D341Med (cell line): ENCODE measurements around the gene PSMC4.

Source experiments
- DNase-seq: peaks from one replicate; pipeline ENCODE4 v3.0.0; 2012; ENCODE audit warnings: low spot score

Gene PSMC4

DNA sequence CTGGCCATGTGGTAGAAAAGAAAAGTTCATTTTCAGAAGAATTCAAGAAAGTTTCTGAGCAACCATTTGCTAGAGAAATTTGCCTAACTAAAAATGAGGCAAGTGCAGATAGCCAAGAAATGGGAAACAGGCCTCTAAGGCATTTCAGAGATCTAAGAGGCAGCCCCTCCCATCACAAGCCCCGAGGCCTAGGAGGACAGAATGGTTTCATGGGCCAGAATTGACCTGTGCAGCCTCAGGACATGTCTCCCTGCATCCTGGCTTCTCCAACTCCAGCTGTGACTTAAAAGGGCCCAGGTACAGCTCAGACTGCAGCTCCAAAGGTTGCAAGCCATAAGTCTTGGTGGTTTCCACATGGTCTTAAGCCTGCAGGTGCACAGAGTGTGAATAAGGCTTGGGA is 22.6 kb downstream of the PSMC4 start:
- DNase-seq, result no peak

DNA sequence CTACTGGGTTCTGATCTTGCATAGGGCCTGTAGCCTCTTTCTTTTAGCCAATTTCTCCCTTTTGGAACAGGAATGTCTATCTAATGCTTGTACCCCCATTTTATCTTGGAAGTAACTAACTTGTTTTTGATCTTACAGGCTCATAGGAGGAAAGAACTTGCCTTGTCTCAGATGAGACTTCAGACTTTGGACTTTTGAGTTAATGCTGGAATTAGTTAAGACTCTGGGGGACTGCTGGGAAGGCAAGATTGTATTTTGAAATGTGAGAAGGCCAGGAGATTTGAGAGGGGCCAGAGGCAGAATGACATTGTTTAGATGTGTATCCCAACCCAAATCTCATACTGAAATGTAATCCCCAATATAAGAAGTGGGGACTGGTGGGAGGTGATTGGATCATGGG is 23.4 kb downstream of the PSMC4 start:
- no peak for DNase-seq

DNA sequence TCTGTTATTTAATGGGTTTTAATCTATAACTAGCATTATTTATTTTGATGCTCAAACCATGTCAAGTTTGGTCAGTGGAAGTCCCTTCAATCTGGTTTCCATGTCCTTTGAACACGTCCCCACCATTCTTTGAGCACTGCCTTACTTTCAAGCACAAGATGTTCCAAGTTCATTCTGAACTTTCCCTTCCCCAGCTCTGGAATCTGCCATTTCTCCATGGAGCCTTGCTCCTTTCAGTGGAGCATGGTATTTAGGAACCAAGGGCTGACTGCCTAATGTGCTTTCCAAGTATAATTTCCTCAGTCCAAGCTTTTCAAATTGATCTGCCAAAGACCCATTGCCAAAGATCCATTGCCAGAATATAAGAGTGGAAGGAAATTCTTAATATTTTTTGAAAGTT is 24.8 kb downstream of the PSMC4 start:
- DNase-seq, result no peak

DNA sequence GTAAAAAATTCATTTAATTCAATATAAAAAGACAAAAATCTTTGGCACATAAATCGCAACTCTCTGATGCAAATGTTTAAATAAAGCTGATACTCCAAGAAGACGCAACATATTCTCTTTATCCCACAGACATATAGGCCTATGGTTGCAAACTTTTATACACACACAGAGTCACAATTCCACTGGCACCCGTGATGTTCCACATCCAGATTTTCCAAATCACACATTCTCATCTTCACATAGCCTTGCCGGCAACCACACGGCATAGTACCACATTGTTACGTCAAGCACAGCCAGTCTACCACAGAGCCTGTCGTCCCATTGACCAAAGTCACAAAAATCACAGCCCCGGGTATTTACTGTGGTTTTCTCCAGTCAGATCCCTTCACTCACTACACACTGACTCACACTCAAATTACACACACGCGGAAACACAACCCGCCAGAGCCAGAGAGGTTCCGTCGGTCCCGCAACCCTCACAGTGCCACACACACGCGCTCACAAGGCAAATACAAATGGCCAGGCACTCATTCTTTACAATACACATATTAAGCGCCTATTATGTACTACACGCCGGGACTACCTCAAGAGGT is 25.3 kb downstream of the PSMC4 start:
- peak; percentile 66 for DNase-seq

DNA sequence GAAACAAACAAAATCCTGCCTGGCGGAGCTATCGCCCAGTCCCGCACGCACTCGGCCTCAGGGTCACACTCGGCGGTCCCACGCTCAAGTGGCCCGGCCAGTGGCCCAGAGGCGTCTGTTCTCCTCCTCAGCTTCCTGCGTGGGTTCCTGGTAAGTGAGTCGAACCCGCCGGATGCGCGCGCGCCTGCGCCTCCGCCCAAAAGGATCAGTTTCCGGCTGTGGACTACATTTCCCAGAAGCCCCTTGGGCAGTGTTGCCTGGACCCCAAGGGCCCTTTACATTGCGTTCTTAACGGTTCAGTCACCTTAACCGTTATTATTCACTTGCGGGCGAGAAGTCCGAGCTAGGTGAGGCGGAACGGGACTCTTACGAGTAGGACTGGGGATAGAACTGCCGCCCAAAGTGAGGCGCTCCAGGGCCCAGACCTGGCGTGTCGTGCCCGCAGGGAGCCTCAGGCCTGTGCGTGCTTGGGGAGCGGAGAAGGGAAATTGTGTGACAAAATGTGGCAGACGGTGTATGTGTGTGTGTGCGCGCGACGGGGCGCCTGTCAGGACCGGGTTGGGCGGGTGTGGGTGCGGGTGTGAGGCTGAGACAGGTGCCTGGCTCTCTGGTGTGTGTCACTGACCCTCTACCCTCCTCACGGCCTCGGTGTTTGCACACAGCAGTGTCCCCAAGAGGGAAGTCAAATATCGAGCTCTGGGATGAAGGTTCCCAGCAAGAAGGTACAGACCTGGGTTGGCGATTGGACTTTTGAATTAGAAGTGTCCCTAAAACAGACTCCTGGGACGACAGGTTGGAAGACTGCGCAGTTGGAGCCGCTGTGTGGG is 26.1 kb downstream of the PSMC4 start, which contains the start of gene ZNF546:
Gene ZNF546 (plus strand): TSS at position 250 of the 827 bp plus-strand sequence. CDS start 1,267 bp downstream, outside the sequence.
- DNase-seq, result peak; percentile 93

DNA sequence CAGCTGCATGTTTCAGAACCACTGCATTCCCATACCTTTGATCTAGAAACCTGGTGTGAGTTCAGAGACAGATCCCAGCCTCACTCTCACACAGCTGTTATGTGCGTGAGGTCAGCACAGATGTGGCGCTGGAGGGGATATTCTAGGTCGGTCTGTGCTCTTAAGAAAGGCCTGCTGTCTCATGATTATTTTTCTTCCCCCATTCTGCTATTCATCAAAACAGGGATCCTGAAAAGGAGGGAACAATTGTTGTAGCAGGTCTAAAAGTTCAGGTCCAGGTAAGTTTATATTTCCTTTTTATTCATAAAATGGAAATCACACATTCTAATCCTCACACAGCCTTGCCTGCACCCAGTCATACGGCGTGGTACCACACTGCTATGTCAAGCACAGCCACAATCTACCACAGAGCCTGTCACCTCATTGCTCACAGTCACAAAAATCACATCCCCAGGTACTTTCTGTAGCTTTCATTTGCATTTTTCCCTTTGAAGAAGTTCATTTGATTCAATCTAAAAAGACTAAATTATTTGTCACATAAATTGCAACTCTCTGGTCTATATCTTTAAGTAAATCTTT is 26.8 kb downstream of the PSMC4 start:
- peak; percentile 16 for DNase-seq

DNA sequence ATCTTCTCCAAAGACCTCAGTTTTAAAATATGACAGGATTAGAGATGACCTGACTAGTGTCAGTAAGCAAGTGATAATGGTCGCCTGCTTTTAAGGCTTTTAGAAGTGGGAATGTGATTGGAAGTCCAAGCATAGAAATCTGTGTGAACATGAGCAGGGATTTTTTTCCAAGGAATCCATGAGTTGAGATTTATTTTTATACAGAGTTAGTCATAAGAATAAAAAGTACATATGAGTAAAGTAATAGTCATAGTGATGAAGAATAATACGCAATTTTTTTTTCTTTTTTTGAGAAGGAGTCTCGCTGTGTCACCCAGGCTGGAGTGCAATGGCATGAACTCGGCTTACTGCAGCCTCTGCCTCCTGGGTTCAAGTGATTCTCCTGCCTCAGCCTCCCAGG is 27.5 kb downstream of the PSMC4 start:
- no peak for DNase-seq

DNA sequence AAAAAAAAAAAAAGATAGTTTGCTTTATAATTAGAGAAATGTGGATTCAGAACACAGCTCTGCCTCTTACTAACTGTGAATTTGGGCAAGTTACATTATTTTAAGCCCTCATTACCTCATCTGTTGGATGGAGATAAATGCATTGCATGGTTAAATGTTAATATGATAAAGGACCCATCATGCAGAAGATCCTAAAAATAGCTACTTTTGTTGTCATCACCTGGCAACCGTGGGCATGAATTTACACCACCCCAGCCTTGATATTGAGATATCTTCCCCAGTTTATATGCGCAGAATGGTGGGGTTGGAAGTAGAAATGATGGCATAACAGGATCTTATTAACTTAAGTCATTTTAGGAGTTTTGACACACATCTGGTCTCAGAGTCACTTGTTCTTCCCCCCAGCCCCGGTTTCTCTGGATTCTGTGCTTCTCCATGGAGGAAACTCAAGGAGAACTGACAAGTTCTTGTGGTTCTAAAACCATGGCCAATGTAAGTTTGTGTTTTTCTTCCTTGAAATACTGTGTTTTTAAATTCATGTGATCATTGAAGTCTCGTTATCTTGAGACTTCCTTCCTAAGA is 34.8 kb downstream of the PSMC4 start:
- DNase-seq, result no peak

DNA sequence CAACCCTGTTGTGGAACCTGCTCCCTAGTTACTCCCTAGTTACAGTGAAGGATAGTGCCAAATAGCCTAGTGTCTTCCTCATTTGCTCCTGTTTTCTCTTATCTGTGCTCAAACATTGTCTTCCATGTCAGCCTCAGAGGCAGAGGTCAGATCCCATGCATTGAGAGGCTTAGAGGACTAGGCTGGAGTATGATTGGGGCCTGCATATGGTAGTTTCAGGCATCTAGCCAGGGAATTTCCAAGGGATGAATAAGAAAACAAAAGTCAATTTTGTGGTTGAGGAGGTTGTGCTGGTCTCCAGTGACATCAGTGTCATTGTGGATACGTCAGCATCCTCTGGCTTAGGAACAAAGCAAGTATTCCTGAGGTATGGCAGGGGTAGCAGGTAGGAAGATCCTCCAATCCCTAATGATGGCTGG is 35.3 kb downstream of the PSMC4 start:
- DNase-seq, result no peak

DNA sequence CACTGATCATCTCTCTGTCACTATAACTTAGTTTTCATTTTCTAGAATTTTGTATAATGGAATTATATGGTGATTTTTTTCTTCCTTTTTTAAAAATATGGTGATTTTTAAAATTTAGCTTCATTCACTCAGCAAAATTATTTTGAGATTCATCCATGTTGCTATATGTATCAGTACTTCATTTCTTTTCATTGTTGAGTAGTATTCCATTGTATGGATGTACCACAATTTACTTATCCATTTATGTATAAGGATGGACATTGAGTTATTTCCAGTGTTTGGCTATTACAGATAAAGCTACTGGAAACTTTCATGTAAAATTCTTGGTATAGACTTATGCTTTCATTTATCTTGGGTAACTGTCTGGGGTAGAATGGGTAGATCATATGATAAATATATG is 38.7 kb downstream of the PSMC4 start:
- DNase-seq, result no peak

DNA sequence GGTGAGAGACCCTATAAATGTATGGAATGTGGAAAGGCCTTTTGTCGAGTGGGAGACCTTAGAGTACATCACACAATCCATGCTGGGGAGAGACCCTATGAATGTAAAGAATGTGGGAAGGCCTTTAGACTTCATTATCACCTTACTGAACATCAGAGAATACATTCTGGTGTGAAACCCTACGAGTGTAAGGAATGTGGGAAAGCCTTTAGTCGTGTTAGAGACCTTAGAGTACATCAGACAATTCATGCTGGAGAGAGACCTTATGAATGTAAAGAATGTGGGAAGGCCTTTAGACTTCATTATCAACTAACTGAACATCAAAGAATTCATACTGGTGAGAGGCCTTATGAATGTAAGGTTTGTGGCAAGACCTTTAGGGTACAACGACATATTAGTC is 43.0 kb downstream of the PSMC4 start:
- no peak for DNase-seq

DNA sequence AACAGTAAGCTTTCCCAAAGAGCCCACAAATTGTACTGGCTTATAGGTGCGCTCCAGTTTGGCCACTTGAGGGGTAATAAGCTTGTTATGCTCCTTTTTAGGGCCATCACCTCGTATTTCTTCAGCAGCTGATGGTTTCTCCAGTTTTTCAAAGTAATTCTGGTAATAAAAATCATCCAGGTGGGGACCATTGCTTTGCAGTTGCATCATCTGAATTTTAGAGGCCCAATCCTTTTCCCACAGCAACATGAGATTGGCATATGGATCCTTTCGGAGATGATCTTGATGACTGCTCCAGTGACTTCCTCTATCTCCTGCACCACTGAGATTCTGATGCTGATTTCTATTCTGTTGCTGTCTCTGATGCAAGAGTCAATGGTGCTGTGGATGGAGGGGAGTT is 53.0 kb downstream of the PSMC4 start:
- DNase-seq, result no peak

DNA sequence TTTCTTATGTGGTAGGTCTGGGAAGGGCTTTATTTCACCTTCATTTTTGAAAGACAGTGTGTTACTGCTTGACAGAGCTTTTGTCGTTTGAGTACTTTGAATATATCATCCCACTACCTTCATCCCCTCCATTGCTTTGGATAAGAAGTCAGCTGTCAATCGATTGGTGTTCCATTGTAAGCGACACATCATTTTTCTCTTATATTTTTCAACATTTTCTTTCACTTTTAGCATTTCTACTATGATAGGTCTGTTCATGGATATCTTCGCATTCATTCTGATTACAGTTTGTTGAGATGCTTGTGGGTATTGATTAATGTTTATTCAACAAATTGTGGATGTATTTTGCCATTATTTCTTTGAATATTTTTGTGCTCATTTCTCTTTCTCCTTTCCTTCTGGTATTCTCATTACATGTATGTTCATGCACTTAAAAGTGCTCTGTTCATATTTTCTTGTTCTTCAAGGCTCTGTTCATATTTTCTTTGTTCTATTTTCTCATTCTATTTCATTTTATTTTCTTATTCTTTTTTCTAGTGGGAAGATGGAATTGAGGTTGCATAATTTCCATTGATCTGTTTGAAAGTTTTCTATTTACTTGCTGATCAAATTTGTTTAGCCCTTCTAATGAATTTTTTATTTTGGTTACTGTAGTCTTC is 55.1 kb downstream of the PSMC4 start:
- DNase-seq, result no peak

DNA sequence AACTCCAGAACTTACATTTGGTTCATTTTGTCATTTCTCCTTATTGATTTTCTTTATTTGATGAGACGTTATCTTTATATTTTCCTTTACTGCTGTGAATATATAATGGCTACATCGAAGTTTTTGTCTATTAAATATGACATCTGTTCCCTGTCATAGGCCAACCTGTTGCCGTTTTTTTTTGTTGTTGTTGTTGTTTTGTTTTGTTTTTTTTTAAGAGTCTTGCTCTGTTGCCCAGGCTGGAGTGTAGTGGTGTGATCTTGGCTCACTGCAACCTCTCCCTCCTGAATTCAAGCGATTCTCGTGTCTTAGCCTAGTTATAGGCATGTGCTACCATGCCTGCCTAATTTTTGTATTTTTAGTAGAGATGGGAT is 55.6 kb downstream of the PSMC4 start:
- DNase-seq, result no peak
